Coronary artery (tissue), 2 donors: ENCODE measurements around the gene TARBP1.

ENCODE experiments used
- DNase-seq: peaks from one replicate; pipeline ENCODE4 v3.0.0-alpha.2; 2017; ENCODE audit warnings: low spot score
- H3K27ac ChIP-seq, 2 donors: fragments of 200-600 bp; sonication (generic); one replicate each; pipeline ENCODE4 v1.5.1; 2016 to 2019
- H3K4me3 ChIP-seq: fragments of 200-600 bp; sonication (generic); 2 replicates; pipeline ENCODE4 v1.5.1; 2016; ENCODE audit warnings: mild to moderate bottlenecking, moderate library complexity
- CTCF ChIP-seq: fragments of 200-600 bp; sonication (generic); IDR thresholded peaks from one replicate; pipeline ENCODE4 v1.5.1; 2019; ENCODE audit warnings: antibody characterized with exemption

Gene TARBP1

GRCh38 chr1:234454926-234455325 is 24.1 kb downstream of the TARBP1 start:
- Histone ChIP-seq H3K4me3 (no peak overlapping the region), H3K27ac (no peak overlapping the region)
- no peak for TF ChIP-seq CTCF
- no peak for DNase-seq

- TF ChIP-seq CTCF: no peak
- Histone ChIP-seq H3K4me3 (no peak overlapping the region), H3K27ac (no peak overlapping the region)
- no peak for DNase-seq
Observed at GRCh38 chr1:234452406-234452965, 26.5 kb downstream of the TARBP1 start.

- no peak overlapping the region for H3K27ac ChIP-seq
- no peak for DNase-seq
- TF ChIP-seq CTCF: no peak
- H3K4me3 ChIP-seq: no peak overlapping the region
Observed at GRCh38 chr1:234440348-234440747, 38.6 kb downstream of the TARBP1 start.

- no peak for DNase-seq
- no peak for TF ChIP-seq CTCF
- H3K27ac ChIP-seq: no peak overlapping the region
- H3K4me3 ChIP-seq: no peak overlapping the region
Observed at GRCh38 chr1:234438579-234438978, 40.4 kb downstream of the TARBP1 start.

- no peak for TF ChIP-seq CTCF
- Histone ChIP-seq H3K27ac (no peak overlapping the region), H3K4me3 (no peak overlapping the region)
- DNase-seq: no peak
Observed at GRCh38 chr1:234437423-234438171, 41.4 kb downstream of the TARBP1 start.

GRCh38 chr1:234435620-234436019 is 43.4 kb downstream of the TARBP1 start:
- DNase-seq: no peak
- no peak overlapping the region for H3K4me3 ChIP-seq
- no peak overlapping the region for H3K27ac ChIP-seq
- TF ChIP-seq CTCF: no peak

- no peak overlapping the region for H3K4me3 ChIP-seq
Observed at GRCh38 chr1:234434706-234435105, 44.3 kb downstream of the TARBP1 start.

More at GRCh38 chr1:234434706-234435105, 44.3 kb downstream of the TARBP1 start:
- no peak overlapping the region for H3K27ac ChIP-seq
- DNase-seq: no peak
- TF ChIP-seq CTCF: no peak
